Right forelimb (tissue), 1 donor: ENCODE results near the gene CNTFR.
"Not testable (repeated sequence)": the region's sequence is repeated elsewhere in the genome, so short reads cannot be mapped to it uniquely, and the experiment has no call there.

Source experiments
- DNase-seq: peaks from one replicate; pipeline ENCODE4 v3.0.0-alpha.2; 2018

CNTFR gene

DNA sequence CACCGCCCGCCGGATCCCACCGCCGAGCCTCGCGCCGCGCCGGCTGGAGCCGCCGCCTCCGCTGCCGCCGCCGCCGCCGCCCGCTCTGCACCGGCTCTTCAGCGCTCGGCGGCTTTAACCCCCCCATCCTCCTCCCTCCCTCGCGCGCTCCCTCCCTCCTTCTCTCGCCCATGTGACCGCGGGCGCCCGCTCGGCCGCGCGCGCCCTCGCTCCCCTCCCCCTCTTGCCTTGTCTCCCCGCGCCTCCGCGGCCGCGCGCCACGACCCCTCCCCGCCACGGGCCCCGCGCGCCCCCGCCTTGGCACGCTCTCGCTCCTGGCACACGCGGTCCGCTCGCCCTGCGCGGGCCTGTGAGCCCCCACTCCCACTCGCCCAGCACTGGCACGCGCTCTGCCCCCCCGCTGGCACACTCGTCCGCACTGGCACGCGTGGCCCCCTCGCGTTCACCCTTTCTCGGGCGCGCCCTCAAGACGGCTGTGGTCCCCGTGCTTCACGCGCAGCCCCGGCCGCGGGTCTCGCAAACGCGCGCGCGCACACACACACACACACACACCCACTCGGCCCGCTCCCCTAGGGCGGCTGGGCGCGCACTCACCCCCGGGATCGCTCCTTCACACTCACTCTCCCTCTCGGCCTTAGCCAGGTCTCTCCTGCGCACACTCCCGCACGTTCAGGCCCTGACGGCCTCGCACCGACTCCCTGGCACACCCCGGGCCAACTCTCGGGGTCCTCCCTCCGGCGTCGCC, at the start of gene CNTFR:
Gene CNTFR (minus strand): TSS at position 89 of the 745 bp plus-strand sequence. CDS start 20,743 bp downstream, outside the sequence.
- DNase-seq, result peak; percentile 80

- DNase-seq, result not testable (repeated sequence)
Observed at GRCh38 chr9:34639322-34639721, 49.8 kb upstream of the CNTFR start.

DNA sequence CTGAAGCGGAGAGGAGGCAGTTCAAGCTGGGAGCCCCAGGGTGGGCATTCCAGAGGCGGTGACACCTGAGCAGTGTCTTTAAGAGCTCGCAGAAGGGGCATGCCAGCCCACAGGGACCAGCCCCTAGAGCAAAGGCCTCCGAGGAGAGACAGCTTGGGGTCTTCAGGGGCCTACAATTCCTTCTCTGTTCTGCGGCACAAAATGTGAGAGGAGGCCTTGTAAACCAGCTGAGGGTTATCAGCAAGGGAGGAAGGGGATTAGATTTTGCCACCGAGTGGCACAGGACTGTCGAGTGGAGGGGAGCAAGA, 48.6 kb upstream of the CNTFR start:
- DNase-seq, result no peak

GRCh38 chr9:34637356-34638137, 48.0 kb upstream of the CNTFR start, which contains the start of gene SIGMAR1:
SIGMAR1 (minus strand) TSS chr9:34637787; CDS start chr9:34637697, 90 bp downstream.
- DNase-seq, result peak; percentile 97

GRCh38 chr9:34636791-34637355, 47.3 kb upstream of the CNTFR start:
- no peak for DNase-seq

DNA sequence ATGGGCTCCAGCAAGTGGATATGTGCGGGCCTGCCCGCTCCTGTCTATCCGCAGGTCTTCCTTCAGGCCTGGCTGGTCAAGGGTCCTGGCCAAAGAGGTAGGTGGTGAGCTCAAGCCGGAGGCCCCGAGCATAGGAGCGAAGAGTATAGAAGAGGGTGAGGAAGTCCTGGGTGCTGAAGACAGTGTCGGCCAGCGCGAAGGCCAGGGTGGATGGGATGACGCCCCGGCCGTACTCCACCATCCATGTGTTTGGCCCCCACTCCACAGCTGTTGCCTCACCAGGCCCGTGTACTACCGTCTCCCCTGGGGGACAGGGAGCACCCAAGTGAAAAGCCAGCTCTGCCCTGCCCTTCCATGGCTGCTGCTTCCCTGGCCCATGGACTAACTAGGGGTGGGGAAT, 46.0 kb upstream of the CNTFR start:
- no peak for DNase-seq

DNA sequence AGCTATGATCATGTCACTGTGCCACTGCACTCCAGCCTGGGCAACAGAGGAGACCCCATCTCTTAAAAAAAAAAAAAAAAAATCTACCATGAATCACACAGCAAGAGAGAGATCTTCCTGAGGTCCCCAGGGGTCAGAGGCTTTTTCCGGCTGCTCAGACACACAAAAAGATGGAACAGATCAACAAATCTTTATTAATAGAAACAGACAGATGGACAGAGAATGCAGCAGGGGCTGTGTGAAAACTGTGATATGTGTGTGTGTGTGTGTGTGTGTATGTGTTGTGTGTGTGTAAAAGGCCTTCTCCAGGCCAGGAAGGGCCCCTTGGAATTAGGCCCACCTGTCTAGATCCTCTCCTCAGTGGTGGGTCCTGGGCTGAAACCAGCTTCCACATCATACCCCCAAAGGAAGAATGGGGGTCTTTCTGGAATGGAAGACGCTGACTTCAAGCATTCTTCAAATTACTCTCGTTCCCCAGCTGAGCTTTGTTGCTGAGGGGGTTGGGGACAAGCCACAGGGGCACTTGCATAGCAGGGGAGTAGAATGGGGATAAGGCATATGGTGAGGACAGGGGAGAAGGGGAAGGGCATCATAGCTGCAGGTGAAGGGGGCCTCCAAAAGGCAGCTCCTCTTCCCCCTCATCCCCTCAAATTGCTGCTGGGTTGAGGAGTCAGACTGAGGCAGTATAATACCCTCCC, 45.2 kb upstream of the CNTFR start:
- DNase-seq, result no peak

DNA sequence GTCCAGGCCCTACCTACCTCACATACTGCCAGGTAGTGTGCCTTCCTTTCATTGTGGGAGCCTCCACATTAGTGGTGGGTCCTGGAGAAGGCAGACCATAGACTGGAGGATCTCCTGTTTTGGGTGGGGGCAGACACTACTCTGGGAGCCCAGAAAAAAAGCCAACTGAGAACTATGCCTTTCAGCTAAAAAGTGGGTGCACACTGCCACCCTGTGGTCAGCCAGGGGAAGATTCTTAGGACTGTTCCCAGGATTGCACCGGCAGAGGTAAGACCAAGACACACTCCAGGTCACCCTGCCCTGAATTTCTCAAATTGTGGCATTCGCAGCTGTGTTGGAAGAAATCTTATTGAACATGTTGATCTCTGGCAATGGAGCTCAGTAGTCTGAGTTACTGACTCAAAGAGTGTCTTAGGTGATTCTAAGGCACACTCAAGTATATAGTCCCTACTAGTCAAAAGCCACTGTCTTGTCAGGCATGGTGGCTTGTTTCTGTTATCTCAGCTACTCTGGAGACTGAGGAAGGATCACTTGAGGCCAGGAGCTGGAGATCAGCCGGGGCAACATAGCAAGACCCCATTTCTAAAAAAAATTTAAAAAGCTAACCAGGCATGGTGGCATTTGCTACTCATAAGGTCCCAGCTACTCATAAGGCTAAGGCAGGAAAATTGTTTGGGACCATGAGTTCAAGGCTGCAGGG, 44.5 kb upstream of the CNTFR start:
- peak; percentile 81 for DNase-seq

DNA sequence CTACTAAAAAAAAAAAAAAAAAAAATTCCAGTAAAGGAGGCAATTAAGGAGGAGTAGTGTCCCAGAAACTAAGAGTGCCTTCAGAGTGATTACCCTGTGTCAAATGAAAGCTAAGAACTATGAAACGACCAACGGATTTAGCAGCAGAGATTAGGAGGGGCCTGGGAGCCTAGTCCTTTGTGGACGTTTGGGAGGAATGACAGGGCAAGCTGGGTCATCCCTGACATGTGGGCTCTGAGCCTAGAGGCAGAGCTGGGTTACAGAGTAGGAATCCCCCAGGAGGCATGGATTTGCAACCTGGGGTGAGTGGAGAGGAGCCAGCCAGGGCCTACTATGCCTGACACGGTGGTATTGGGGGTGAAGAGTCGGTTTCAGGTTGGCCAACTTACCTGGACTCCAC, 43.6 kb upstream of the CNTFR start:
- no peak for DNase-seq

- DNase-seq, result no peak
Observed at GRCh38 chr9:34630402-34631154, 41.1 kb upstream of the CNTFR start.

- DNase-seq, result no peak
Observed at GRCh38 chr9:34629491-34629808, 39.9 kb upstream of the CNTFR start.

- DNase-seq, result no peak
Observed at GRCh38 chr9:34628656-34629490, 39.3 kb upstream of the CNTFR start, which contains the start of gene ARID3C. ARID3C (minus strand) TSS chr9:34629066; CDS start chr9:34628014, 1,052 bp downstream.

- DNase-seq, result no peak
Observed at GRCh38 chr9:34627716-34628655, 38.5 kb upstream of the CNTFR start.

DNA sequence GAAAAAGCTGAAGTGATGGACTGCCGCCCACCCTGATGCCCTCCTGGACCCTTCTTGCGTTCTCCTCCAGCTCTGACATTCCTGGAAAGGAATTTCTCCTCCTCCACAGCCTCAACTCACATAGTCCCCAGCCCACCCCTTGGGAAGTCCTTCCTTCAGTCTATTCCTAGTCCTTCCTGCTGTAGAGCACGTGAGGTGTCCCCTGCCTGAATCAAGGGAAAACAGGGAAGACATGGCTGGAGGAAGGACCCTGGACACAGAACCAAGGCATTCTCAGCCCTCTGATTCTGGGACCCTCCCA, 35.6 kb upstream of the CNTFR start:
- no peak for DNase-seq

DNA sequence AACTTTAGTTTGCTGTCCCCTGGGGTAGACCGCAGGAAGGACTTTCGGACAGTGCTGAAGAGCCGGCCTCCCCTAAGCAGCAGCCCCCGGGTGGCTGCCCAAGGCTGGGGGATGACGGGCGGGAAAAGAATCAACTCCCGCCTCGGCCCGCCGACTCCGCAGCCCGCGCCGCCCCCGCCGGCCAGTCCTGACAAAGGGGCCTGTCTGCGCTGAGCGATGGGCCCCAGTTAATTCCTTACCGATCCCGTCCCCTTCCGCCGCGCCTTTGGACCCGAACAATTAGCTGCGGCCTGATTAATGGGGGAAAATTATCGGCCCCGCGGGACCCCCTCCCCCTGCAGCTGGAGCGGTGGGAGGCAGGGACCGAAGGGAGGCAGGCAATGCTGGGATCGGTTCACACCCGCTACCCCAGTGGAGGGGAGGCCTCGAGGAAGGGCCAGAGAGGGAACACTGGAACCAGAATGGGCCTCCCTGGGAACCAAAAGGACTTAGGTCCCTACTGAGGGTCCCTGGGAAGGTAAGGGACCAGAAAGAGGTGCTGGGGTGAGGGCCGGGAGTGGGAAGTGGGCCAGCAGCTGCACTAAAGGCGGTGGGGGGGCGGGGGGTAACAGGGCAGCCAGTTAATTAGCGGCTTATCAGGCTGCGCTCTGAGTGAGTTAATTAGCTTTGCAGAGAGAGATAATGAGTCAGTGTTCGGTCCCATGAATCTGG, 35.1 kb upstream of the CNTFR start:
- no peak for DNase-seq

GRCh38 chr9:34623374-34624235, 34.1 kb upstream of the CNTFR start:
- no peak for DNase-seq

DNA sequence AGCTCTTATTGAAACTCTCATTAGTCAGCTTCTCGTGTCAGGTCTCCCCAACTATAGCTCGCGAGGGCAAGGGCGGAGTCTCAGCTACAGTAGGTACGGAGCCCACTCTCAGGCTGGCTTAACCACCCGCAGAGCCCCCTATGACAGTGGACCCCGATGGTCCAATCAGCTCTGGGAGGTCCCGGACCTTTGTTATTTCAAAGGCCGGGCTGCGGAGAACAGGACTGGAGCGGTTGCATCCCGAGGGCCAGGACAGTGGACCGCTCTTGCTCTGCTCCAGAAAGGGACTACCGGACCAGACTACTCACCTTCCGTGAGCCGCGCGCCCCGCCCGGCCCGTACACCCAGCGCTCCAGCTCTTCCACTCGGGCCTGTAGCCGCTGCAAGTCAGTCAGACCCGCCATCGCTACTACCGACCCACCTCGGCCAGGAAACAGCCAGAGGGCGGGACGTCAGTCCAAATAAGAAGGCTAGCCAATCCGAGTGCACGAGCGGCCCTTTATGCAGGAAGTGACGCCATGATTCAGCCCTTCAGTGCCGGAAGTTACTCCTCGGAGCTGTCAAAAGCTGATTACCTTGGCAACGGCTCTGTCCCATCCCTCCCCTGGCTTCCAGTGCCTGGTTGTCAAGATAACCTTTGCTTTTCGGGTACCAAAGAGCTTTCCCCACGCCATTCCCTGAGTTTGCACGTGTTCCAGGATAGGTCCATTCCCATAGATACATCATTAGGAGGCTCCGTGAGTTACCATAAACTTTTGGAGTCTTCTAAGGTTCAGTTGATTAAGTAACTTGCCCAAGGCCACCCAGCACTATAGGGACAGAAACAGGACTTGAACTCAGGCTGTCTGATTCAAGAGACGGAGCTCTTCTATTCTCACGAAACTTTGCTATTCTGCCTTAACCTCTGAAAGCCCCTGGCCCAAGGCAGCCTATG, 30.8 kb upstream of the CNTFR start, which contains the start of gene DCTN3:
Gene DCTN3 (minus strand): TSS at position 435 of the 934 bp plus-strand sequence. CDS start 31 bp downstream, at position 404.
- DNase-seq, result peak; percentile 91
